Ecto neural progenitor cell (in vitro differentiated cells): ENCODE measurements around the gene NUDT12.

Source experiments
- DNase-seq: peaks from one replicate; pipeline ENCODE4 v3.0.0-alpha.2; 2018; ENCODE audit warnings: low spot score

Gene NUDT12

DNA sequence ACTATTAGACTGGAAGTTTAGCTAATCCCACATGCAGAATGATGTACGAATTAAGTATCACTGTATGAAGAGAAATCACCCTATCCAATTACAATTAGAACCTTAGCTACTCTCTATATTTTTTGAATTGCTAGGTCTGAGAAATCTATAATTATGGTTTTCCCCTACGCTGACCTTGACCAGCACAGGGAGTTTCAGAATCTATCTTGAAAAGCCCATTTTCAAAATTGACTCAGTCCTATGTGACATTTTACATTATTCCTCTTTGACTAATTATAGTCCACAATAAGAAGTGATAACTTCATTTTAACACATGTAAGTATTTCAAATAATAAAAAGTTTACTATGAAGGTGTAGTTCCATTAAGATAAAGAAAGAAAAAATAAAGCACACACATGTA is 21.5 kb downstream of the NUDT12 start:
- no peak for DNase-seq

DNA sequence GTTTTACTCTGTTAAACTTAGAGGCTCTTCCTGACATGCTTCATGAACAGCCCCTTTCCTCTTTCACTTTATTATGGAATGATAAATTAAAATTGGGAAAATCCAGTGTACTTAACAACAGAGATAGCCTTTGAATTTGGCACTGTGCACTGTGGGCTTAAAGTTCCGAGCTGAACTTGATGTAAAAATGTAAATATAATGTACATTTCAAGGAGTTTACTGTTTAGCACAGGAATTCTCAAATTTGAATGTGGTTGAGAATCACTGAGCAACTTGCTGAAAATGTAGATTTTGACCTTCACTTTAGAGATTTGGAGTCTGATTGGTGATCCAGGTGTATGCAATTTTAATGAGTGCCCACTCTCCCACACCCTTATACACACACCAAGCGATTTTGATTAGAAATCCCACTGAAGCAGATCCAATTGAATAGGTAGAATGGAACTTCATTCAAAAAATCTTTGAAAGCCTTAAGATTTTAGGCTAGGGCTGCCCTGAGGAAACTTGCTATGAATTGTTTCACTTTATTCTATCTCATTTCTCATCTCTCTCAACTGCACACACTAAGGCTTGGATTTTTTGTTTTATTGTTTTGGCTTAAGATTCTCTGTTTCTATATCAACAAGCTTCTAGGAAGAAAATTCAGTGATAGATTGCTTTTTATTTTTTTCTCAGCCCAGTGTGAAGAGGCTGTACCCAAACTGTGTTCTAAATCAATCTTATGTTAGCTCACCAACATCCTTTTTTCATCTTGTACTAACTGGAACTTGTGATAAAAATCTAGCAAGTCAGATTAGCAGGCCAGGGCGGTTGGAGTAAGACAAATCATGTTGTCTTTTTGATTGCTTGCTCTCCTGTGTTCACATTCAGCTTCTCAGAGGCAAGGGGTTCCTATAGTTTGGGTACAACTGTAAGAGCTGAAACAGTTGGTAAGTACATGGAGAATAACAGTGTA is 22.9 kb downstream of the NUDT12 start:
- no peak for DNase-seq

- no peak for DNase-seq
Measured at GRCh38 chr5:103532086-103532734, 30.4 kb downstream of the NUDT12 start.

GRCh38 chr5:103526164-103526915 is 36.2 kb downstream of the NUDT12 start:
- no peak for DNase-seq

DNA sequence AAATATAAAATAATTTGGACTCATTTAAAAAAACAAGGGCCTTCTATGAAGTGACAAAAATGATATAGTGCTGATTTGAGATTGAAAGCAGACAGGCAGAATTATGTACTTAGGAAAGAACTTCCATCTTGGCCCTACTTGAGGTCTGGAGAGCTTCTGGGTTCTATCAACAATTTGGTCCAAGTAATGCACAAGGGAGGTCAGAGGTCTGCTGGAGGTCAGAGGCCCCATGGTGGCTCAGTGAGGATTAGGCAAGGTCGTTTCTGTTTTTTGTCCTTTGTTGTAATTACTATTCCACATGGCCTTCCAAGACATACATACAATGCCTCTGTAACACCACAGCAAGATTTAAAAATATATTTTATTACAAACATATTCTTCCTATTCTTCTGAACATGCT is 37.2 kb downstream of the NUDT12 start:
- DNase-seq, result no peak

DNA sequence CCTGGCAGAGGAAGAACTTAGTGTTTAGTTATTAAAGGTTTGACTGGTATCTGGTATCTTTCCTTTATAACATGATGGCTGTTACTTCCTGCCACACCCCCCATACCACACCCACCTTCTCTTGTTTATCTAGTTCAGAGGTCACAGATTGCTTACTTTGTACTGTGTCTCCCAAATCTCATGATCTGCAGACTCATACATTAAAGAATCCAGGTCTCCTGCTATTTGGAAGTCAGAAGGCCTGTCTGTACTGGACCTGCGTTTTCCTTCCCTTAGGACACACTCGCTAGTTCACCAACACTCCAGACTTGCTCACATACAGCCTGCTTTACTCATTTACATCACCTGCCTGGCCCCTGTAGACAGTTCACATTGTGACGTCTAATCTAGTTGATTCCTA is 39.3 kb downstream of the NUDT12 start:
- DNase-seq, result no peak

DNA sequence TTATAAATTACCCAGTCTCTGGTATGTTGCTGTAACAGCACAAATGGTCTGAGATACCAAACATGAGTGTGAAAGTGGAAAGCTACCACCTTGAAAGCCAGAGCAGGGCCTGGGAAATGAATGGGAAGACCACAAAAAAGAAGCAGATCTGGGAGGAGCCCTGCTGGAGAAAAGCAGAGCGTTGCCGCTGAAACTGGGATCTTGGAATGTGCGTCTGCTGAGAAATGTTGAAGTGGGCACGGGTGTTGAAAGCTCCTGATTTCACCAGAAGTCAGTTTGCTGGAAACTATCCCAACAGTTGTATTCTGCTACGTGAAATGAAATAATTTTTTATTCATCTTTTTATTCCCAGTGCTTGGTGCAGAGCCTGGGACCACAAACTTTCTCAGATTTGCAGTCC is 40.0 kb downstream of the NUDT12 start:
- DNase-seq, result no peak

DNA sequence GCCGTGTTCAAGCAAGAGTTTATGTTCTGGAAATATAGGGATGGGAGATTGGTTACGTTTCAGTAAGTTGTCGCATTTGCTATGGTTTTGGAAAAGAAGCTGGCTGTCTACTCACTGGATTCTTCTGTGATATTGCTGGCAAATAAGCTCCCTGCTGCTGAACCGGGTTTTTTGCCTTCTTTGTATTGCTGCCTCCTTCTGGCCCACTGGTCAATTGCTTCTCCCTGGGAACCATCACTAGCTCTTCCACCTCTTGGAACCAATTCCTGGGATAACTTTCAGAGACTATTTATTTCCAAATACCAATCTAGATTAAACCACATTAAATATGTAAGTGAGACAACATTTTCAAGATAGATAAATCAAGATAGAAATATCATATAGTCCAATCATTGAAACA is 43.0 kb downstream of the NUDT12 start:
- no peak for DNase-seq

DNA sequence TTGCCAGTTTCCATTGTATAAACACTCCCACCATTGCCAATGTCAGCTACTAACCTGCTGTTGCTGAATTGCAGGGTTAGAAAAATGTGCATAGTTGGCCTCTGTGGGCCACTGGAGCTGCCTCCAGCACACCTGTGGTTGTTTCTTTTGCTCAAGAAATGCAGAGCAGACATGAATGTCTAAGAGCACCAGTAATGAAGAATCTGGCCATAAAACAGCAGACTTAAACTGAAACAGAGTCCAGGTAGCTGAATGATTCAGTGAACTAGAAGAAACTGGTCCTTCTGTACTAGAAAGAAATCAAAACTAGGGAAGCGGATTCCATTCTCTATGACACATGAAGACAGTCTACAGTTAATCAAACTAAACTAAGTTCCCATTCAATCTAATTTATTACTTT is 48.2 kb downstream of the NUDT12 start:
- DNase-seq, result no peak

GRCh38 chr5:103513701-103514100 is 48.9 kb downstream of the NUDT12 start:
- DNase-seq, result no peak

- DNase-seq, result no peak
Measured at GRCh38 chr5:103512500-103512899, 50.1 kb downstream of the NUDT12 start.

DNA sequence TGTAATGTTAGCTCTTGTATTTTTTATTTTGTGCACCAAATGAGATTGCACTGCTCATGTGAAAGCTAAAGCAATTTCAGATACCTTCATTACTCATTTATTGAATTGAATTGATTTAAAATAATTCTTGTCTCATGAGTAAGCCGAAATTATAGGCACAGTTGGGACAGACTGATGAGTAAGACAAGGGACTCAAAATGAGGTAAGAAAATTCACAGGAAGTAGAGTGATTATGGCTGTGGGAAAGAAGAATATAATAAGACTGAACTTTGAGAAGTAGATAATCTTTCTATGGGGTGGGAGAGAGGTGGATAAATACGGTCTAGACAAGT is 51.1 kb downstream of the NUDT12 start:
- no peak for DNase-seq

DNA sequence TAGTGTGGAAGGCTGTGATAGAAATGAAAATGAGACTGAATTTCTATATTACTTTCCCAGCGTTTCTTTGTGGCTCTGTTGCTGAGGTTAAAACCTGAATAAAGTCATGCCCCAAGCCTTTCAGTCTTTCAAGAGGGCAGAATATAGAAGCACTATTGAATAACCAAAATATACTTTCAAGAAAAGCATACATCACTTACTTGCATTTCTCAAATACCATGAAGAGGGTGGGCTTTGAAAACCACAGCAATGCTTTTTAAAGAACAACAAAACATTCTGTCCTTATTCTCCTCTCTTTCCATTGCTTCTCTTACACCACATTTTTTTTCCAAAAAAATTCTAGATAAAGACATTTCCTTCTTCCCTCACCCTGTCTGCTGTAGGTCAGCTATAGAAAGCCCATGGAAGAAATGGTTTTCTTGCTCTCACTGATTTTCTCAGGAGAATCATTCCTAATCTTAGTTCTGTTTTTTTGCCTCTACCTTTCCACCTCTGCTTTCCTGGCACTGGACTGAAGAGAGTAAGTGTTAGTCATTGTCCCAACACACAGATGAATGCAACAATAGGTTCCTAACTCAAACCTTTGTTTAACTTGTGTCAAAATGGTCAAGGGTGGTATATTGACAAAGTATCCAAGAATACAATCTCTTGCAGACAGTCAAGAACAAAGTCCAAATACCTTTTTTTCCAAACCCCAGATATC is 51.6 kb downstream of the NUDT12 start:
- no peak for DNase-seq

GRCh38 chr5:103505581-103506305 is 56.8 kb downstream of the NUDT12 start:
- DNase-seq, result no peak

- no peak for DNase-seq
Measured at GRCh38 chr5:103503066-103503465, 59.5 kb downstream of the NUDT12 start.

- no peak for DNase-seq
Measured at GRCh38 chr5:103502662-103503061, 59.9 kb downstream of the NUDT12 start.
